Ishikawa (cell line): ENCODE results near the gene NSD2.

ENCODE experiments used
- CEBPB ChIP-seq: IDR thresholded peaks from 2 replicates; pipeline ENCODE4 v1.6.1; 2012
- CREB1 ChIP-seq: IDR thresholded peaks from 2 replicates; pipeline ENCODE4 v1.6.1; 2012; ENCODE audit warnings: low read depth
- EGR1 ChIP-seq: IDR thresholded peaks from 2 replicates; pipeline ENCODE4 v1.6.1; 2012
- EP300 ChIP-seq: IDR thresholded peaks from 2 replicates; pipeline ENCODE4 v1.6.1; 2012; ENCODE audit warnings: borderline replicate concordance
- FOXM1 ChIP-seq: IDR thresholded peaks from 2 replicates; pipeline ENCODE4 v1.6.1; 2012; ENCODE audit warnings: low read depth, borderline replicate concordance
- NFIC ChIP-seq: IDR thresholded peaks from 2 replicates; pipeline ENCODE4 v1.6.1; 2012
- RAD21 ChIP-seq: IDR thresholded peaks from 2 replicates; pipeline ENCODE4 v1.6.1; 2012; ENCODE audit warnings: low read depth
- REST ChIP-seq: IDR thresholded peaks from 2 replicates; pipeline ENCODE4 v1.6.1; 2012; ENCODE audit warnings: low read depth, mild to moderate bottlenecking
- TAF1 ChIP-seq: IDR thresholded peaks from 2 replicates; pipeline ENCODE4 v1.6.1; 2012; ENCODE audit warnings: low read depth, mild to moderate bottlenecking
- TCF12 ChIP-seq: IDR thresholded peaks from 2 replicates; pipeline ENCODE4 v1.6.1; 2012; ENCODE audit warnings: low read depth
- TEAD4 ChIP-seq: IDR thresholded peaks from 2 replicates; pipeline ENCODE4 v1.6.1; 2012
- YY1 ChIP-seq: IDR thresholded peaks from 2 replicates; pipeline ENCODE4 v1.6.1; 2012; ENCODE audit warnings: low read depth
- ZBTB7A ChIP-seq: IDR thresholded peaks from 2 replicates; pipeline ENCODE4 v1.6.1; 2012; ENCODE audit warnings: low read depth
- TF ChIP-seq, protein P1 (sequence below): IDR thresholded peaks from 2 replicates; pipeline ENCODE4 v1.6.1; 2012
- TF ChIP-seq, protein P2 (sequence below): IDR thresholded peaks from 2 replicates; pipeline ENCODE4 v1.6.1; 2012

Gene NSD2

DNA sequence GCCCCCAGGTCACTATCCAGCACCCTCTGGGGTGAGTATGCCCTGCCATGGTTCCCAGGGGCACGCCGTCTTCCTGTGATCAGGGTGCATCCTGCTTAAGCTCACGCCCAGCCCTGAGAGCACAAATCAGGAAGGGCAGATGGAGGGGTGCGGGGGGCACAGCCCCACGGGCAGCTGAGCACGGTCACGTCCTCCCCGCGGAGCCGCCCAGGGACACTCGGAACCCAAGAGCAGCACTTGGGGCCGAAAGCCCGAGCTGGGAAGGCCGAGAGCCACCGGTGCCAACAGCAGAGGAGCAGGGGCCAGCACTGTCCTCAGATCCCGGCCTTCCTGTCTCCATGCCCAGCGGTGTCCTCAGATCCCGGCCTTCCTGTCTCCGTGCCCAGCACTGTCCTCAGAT, 116.1 kb downstream of the NSD2 start:
- TF ChIP-seq RAD21 (no peak), TAF1 (no peak), EP300 (no peak), ZBTB7A (no peak), CEBPB (no peak), REST (no peak), YY1 (no peak), TCF12 (no peak), FOXM1 (no peak), TEAD4 (no peak), EGR1 (no peak), NFIC (no peak), CREB1 (no peak)
- TF ChIP-seq, protein P1, sequence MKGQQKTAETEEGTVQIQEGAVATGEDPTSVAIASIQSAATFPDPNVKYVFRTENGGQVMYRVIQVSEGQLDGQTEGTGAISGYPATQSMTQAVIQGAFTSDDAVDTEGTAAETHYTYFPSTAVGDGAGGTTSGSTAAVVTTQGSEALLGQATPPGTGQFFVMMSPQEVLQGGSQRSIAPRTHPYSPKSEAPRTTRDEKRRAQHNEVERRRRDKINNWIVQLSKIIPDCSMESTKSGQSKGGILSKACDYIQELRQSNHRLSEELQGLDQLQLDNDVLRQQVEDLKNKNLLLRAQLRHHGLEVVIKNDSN: no peak
- TF ChIP-seq, protein P2, sequence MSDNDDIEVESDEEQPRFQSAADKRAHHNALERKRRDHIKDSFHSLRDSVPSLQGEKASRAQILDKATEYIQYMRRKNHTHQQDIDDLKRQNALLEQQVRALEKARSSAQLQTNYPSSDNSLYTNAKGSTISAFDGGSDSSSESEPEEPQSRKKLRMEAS: no peak

GRCh38 chr4:1987721-1988326, 116.6 kb downstream of the NSD2 start:
- TF ChIP-seq, protein P2: no peak
- TF ChIP-seq CEBPB (no peak), TCF12 (no peak), EP300 (no peak)

DNA sequence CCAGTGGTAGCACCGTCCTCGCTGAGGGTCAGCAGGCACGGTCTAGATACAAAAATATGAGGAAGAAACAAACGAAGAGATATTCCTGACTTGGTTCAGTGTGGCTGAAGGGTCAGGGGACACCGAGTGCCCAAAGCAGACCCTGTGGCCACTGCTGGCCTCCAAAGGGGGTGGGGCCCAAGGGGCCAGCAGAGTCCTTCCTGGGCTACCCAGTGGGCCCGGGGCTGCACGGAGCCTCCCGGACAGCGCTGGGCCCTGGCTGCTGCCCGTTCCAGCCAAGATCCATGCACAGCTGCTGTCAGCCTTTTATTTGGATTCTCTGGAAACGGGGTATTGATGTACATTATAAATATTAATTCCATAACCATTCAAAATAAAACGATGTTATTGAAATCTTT, 117.1 kb downstream of the NSD2 start:
- no peak for TF ChIP-seq NFIC
- TF ChIP-seq EGR1: no peak
- TF ChIP-seq FOXM1: no peak
- no peak for TF ChIP-seq CEBPB
- TF ChIP-seq TAF1: no peak
- no peak for TF ChIP-seq YY1
- no peak for TF ChIP-seq REST
- TF ChIP-seq, protein P2: no peak
- TF ChIP-seq EP300: no peak
- TF ChIP-seq, protein P1: no peak
- TF ChIP-seq RAD21: no peak
- TF ChIP-seq CREB1: no peak
- TF ChIP-seq ZBTB7A: no peak

GRCh38 chr4:1989533-1990347, 118.5 kb downstream of the NSD2 start:
- TF ChIP-seq ZBTB7A: no peak
- TF ChIP-seq CREB1: no peak
- TF ChIP-seq, protein P2: no peak
- TF ChIP-seq FOXM1: no peak
- no peak for TF ChIP-seq RAD21
- TF ChIP-seq TEAD4: no peak
- TF ChIP-seq EGR1: no peak
- TF ChIP-seq EP300: no peak
- no peak for TF ChIP-seq TCF12
- no peak for TF ChIP-seq NFIC
- TF ChIP-seq CEBPB: no peak
- TF ChIP-seq REST: no peak
- TF ChIP-seq YY1: no peak
- no peak for TF ChIP-seq TAF1
